Hematopoietic multipotent progenitor cell treated with erythropoietin and hydrocortisone succinate and interleukin-3 and kit ligand, for 8 days (in vitro differentiated cells): ENCODE results near the gene SHANK1.
A peak's percentile ranks its signal among the peaks of the same experiment; 100 is the strongest.

ENCODE experiments used
- DNase-seq: peaks from one replicate; pipeline ENCODE4 v3.0.0-alpha.2; 2015

The SHANK1 gene

DNA sequence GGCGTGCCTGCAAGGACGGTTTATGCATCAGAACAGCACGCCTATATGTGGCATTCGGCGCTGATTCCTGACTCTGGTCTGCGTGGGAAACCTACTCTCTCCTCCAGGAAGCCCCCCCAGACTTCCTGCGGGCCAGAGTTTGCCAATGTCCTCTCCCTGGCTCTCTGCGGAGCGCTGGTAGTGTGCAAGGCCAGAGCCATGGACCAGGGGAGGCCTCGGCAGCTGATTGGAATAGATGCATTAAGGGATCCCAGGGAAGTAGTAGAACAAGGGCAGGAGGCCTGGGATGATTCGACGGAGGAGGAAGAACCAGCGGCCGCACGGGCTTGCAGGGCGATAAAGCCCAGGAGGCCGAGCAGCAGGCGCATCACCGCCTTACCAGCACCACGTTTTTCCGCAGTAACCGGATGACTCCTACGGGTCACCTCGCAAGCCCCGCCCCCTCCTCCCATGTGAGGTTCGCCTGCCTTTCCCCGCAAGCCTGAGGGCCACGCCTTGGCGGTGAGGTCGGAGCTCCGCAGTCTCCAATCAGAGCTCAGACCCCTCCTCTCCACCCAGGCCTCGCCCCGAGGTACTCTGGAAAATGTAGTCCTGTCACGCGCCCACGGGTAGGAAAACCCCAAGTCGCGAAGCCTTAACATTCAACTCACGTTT is 8.6 kb upstream of the SHANK1 start:
- DNase-seq, result peak; percentile 93

DNA sequence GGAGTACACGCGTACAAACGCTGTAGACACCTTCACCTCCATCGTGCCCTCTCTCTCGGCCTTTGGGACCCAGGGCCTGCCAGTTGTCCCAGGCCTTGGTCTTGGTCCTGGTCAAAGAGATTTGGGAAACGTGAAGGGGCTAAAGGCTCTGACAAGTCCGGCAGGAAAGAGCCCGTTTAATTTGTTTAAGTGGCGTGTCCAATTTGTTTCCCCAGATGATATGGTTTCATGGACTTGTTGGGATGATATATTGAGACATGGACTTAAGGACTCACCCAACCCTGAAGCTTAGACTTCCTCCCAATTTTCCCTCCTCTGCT is 6.3 kb upstream of the SHANK1 start:
- DNase-seq, result no peak

DNA sequence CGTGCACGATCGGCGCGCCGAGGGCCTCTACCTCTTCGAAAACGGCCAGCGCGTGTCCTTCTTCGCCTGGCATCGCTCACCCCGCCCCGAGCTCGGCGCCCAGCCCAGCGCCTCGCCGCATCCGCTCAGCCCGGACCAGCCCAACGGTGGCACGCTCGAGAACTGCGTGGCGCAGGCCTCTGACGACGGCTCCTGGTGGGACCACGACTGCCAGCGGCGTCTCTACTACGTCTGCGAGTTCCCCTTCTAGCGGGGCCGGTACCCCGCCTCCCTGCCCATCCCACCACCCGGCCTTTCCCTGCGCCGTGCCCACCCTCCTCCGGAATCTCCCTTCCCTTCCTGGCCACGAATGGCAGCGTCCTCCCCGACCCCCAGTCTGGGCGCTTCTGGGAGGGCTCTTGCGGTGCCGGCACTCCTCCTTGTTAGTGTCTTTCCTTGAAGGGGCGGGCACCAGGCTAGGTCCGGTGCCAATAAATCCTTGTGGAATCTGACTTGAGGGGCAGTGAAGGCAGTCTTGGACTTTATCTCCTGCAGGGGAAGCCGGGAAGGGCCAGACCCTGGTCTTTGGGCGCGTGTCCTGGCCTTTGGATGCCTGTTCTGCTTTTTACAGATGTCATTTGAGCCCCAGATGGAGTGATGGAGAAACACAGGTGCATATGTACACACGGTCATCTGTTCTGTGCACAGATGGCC is 5.8 kb upstream of the SHANK1 start:
- no peak for DNase-seq

DNA sequence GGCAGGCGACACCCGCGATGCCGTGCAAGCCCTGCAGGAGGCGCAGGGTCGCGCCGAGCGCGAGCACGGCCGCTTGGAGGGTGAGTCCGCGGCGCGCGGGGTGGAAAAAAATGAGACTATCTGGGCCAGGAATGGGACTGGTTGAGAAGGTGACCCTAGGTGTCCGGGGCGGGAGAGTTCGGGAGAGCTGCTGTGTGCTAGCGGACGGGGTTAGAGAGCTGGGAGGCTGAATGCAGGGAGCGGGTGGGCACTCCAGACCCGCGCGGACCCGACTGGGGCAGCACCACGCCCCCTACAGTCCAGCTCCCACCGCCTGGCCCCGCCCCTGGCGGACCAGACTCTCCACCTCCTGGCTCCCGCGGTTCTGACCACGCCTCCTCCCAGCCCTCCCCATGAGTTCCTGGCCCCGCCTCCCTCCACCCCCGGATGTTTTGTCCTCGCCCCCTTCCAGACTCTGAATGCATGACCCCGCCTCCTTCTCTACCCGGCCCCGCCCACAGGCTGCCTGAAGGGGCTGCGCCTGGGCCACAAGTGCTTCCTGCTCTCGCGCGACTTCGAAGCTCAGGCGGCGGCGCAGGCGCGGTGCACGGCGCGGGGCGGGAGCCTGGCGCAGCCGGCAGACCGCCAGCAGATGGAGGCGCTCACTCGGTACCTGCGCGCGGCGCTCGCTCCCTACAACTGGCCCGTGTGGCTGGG is 5.1 kb upstream of the SHANK1 start:
- peak; percentile 98 for DNase-seq

DNA sequence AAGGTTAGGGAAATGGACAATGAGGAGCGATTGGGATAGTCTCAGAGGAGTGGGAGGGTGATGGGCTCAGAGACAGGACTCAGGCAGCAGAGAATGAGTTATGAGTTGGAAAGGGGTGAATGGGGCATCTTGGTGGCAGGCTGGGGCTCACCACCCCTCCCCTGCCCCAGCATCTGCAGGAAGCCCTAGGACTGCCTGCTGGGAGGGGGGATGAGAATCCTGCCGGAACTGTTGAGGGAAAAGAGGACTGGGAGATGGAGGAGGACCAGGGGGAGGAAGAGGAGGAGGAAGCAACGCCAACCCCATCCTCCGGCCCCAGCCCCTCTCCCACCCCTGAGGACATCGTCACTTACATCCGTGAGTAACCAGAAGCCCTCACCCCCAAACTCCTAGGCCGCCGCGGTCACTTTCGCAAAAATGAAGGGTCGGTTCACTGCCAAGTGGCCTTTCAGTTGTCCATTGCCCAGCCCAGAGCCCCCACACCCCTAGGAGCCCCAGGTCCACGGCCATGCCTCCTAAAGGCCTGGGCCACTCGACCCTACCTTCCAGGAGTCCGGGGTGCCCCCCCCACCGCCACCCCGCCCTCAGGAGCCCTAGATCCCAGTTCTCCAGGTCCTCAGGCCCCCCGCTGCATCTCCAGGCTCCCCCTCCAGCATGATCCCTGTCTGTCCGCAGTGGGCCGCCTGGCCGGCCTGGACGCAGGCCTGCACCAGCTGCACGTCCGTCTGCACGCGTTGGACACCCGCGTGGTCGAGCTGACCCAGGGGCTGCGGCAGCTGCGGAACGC is 4.3 kb upstream of the SHANK1 start:
- DNase-seq, result no peak

DNA sequence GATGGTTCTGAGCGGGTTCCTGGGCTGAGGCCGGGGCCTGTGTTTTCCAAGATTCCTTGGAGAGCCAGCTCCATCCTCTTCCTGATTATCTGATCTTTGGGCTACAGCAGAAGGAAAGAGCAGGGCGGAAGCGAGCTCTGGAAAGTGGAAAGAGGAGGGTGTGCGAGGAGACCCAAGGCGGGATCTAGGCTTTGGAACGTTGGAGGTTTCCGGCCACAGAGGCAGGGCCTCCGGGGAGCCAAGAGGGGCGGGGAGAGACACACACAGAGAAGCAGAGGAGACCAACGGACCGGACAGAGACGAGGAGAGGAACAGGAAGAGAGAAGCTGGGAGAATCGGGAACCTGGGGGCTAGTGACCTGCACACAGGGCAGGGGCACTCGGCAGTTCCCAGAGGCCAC is 3.5 kb upstream of the SHANK1 start, which contains the start of gene CLEC11A:
Gene CLEC11A, plus strand, starts transcription at position 296 of the 400 bp plus-strand sequence. CDS start 162 bp downstream, outside the sequence.
- DNase-seq, result peak; percentile 46

DNA sequence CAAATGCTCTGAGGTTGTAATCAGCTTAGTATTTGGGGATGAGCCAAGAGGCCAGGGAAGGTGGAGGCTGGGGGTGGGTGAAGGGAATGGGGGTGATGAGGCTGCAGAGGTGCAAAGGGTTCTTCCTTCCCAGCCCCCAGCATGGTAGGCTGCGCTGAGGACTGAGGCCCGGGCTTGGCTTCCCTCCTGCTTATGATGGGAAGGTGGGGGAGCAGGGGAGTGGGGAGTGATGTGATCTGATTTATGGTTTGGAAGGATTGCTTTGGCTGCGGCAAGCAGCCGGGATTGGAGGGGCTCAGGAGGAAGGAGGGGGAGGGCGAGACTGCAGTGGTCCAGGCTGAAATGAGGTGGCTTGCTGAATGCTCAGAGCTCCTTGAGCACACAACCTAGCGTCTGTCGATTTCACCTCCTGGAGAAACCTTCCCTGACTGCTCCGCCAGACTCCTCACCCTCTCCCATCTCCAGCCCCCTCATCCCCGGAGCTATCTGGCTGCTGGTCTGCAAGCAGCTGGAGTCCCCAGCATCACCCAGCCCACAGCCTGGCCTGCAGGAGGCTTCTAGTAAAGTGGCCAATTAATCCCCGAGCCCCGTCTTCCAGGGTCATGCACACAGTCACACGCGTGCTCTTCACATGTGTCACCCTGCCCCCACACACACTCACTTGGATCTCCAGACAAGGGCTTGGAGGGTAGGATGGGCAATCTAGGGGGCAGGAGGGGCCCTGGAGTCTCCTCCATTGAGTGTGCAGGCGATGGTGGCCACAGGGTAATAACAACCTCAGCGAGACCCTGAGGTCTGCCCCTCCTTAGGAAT is 2.8 kb upstream of the SHANK1 start:
- no peak for DNase-seq

DNA sequence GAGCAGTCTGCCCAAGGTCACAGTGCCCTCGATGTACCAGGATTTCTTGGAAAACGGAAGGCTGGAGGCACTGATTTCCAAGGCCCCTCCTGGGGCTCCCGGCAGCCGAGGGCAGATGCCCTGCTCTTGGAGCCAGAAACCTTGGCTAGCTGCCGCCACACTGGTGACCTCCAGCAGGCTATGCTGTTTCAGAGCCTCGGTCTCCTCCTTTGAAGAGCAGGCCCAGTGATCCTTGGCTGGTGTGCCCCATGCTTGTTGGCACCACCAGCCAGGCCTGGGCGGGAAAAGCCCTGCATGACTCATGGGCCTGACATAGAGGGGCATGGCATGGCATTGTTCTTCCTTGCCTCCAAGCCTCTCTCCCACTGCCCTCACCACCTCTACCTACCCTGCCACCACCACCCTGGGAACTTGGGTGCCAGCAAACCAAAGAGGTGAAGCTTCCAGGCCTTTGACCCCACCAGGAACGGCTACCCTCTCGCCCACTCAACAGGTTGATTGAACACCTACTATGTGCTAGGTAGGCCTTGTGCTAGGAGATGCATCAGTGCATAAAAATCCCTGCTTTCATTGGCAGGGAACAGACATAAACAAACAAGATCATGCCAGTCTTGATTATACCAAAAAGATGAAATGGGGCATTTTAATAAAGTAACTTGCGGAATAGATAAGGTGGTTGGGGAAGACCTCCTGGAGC is 2.0 kb upstream of the SHANK1 start:
- no peak for DNase-seq

DNA sequence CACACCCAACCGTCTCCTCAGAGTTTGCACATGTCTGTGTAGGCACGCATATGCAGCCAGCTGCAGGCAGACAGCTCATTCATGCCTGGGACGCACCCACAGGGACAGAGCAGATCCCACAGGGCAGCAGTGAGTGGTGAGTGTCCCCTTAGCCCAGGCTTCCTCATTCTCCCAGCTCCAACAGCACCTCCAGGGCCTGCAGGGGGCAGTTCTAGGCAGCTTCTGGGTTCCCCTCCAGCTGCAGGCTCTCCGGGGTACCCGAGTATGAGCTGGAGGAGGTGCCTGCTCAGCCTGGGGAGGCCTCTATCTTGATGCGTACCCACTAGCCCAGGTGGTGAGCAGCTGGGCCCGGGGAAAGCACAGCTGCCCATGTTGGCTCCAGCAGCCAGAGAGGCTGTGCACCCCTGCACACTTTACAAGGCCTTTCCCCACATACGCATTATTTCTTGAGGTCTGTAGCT is 1.3 kb upstream of the SHANK1 start:
- DNase-seq, result peak; percentile 41

DNA sequence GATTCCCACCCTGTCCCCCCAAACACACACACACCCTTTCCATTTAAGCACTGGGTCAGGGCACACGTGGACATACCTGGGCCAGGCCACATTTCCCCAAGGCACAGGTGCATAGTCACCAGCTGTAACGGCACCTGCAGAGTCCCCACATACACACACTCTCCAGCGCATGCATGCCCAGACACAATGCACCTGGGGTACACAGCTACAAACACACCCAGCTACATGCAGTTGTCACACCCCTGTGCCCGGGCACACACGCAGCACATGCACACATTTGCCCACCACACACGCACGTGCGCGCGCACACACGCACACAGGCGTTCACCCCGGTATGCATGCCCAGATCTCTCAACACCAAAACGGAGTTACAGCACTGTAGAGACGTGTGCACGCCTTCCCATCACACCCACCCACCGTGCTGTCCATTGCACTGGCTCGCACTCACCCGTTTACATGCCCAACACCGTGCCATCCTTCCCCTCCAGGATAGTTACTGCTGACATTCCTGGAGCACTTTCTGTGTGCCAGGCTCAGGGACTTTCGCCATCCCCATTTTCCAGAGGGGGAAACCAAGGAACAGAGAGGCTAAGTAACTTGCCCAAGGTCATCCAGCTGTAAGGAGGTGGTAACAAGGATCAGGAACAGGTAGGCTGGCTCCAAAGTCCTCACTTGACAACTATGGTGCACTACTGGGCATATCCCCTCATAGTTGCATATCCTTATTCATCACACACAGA is 749 bp upstream of the SHANK1 start:
- no peak for DNase-seq

DNA sequence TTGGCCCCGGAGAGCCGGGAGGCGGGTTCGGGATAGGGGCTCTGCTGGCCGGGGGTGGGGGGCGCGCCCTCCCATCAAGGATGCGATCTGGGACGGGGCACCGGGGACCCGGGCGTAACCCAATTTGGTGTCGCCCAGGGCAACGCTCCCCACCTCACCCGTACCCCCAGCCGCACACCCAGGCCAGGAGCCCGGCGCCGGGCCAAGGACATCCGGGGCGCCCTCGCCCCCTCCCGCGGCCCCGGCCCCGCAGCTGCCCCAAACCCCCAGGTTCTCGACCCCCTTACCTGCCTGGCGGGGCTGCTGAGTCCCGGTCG is 525 bp downstream of the SHANK1 start:
- no peak for DNase-seq

DNA sequence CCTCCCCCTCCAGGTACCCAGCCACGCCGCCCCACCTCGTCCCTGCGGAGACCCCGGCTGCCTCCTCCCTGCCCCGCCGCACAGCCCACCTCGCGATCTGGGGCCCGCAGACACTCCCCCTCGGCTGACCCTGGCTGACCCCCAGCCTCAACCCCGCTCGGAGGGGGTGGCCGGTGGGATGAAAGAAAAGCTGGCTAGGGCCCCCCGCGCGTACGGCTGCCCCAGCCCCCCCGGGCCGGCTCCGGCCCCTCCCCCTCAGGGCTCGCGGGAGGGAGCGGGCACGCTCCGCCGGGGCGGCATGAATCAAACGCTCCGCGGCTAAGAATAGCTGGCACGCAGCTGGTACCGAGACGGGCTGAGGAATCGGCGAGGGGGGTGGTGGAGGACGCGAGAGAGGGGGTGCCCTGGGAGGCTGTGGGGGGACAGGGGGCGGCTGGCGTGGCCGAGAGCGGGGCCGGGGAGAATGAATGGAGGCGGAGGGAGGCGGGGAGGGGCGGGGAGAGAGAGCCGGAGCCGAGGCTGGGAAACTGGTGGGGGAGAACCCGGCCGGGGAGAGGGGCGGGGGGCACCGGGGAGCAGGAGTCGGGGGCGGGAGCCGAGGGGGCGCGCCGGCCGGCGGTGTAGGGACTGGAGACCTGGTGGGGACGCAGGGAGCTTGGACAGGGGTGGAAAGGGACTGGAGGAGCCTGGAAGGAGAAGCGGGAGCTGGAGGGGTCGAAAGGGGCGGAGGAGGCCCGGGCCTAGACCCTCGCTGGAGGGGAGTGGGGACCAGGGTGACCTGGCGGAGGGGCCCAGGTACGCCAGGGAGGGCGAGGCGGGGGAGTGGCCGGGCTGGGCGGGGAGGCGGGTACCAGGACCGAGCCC is 1.1 kb downstream of the SHANK1 start:
- no peak for DNase-seq

DNA sequence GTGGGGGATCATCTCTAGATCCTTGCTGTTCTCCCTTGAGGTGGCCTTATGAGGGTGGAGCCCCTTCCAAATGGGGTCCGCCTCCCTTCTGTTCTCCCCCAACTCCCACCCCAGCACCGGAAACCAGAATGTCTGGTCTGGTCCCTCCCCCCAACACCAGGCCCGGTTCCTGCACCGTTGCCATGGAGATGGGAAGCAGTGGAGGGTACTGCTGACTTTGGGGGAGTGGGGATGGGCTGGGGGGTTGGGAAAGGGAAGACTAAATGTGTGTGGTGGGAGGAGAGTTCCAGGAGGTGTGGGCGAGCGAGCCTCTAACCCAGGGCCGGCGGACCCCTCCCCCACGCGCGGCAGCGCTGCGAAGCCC is 1.7 kb downstream of the SHANK1 start:
- DNase-seq, result no peak

DNA sequence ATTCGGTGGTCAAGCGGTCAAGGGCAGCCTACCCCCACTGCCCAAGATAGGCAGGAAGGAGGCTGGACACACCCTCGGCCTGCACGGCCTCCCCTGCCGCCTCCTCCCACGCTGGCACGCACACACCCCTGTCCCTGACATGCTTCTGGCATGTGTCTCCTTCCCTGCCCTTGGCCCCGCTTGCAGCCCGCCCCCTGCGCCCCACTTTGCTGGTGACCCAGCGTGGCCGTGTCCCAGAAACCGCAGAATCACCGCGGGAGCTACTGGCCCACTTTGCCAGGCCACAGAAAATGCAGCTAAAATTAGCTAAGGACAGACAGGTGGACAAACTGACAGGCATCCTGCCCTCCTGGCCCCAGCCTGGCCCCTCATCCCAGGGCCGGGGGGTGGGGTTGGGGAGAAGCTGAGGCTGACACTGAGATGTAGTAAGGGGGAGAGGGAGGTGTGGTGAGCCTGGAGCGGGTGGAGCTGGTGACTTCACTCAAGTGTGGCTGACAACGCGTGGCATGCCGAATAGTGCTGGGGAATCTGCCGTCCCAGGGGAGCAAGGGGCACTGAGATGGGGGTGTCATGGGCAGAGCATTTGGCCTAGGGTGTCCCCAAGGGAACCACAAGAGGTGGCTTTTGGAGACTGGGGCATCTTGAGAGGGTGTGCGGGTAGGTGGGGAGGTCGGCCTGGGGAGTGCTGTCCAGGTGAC is 2.4 kb downstream of the SHANK1 start:
- no peak for DNase-seq

DNA sequence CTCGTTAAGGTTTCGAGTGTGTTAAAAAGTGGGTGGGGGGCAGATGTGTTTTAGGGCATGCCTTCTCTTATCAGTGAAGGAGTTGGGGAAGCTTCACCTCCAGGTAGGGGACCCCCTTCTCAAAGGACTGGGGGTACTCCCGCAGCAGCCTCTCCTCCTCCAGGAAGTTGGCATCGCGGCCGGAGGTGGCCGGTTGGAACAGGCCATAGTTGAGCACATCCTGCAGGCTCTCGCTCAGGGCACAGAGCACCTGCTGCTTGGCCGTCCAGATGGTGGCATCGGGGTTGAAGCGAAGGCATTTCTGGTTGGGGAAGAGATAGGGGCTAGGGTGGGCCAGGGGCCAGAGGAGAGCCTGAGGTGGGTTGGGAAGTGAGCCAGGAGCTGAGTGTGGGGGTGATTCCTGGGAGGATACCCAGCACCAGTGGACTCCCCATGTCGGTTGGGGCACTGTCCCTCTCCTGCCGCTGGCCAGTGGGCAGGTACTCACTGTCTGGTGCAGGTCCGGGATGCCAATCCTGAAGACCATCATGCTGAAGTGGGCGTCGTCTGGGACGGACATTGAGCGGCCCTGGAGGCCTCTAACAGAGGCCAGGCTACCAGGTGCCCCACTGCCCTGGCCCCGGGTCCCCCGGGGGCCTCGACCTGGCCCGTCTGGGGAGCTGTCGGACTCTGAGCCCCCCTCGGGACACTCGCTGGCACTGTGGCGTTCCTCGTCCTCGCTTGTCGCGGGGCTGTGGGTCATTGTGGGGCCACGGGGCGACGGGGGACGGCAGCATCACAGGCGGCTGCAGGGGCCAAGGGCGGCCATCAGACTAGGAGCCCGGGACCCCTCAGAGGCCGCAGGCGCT is 3.2 kb downstream of the SHANK1 start:
- no peak for DNase-seq

DNA sequence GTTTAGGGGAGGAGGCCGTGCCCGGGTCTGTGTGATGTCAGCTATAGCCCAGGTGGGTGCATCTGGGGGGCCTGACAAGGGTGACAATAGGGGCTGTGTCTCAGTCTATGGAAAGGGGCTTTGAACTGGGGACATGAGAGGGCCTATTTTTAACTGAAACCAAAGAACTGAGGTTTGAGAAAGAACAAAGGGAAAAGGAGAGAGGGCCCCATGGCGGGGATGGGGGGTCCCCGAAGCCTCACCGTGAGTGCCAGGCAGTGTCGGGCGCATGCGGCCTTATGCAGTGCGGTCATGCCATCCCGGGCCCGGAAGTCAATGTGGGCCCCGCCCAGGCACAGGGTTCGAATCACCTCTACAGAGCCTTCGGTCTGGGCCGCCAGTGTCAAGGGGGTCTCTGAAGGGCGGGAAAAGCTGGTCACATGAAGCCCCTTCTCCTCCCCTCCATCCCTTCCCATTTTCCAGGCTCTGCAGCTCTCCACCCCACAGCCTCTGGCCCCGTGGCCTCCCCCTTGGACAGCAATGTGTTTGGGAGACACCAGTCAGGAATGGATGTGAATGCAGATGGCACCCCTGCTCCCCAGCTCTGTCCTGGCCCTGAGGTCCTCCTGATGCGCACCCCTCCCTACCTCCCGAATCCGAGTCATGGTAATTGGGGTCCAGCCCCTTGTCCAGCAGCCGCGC is 5.9 kb downstream of the SHANK1 start:
- no peak for DNase-seq

DNA sequence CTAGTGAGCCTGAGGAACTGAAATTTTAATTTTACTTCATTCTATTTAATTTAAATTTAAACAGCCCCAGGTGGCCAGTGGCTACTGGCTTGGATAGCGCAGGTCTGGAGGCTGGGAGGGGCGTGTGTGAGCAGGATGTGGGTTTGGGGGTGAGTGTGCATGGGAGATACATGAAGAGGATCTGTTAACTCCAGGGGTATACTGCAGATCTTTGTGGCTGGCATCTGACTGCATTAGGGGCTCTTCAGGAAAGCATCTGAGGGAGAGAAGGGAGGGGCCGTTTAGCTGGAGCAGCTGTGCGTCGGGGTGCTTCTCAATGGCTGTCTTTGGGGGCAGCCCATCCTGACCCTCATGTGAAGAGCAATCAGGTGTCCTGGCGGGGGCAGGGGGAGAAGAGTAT is 6.8 kb downstream of the SHANK1 start:
- DNase-seq, result peak; percentile 42

DNA sequence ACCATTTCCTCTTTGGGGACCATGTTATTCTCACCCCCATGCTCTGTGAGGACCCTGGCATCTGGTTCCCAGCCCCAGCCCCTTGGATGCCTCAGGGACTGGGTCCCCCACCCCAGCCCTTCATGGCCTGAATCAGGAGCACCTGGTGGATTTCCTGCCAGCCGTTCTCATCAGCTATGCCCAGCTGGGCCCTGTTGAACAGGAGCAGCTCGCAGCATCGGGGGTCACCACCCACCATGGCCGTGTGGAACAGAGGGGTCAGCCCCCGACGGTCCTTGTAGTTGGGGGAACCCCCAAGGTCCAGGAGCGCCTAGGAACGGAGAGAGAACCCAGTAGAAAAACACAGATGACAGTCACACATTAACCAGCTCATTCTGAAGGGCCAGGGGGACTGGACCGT is 7.8 kb downstream of the SHANK1 start:
- DNase-seq, result no peak
